K562 (cell line): Measurements from ENCODE around the gene SYNE2.

ENCODE experiments used
- BACH1 ChIP-seq: fragments of 200-800 bp; sonication (Bioruptor generic); IDR thresholded peaks from 2 replicates; pipeline ENCODE4 v1.6.1; 2016; ENCODE audit warnings: missing genetic modification characterization, missing compliant biosample characterization
- CBX2 ChIP-seq: fragments of 200-600 bp; sonication (generic); IDR thresholded peaks from one replicate; pipeline ENCODE4 v1.6.1; 2012; ENCODE audit warnings: mild to moderate bottlenecking, low read length, inconsistent platforms; ENCODE audit not compliant: insufficient read depth, poor library complexity, severe bottlenecking
- EP300 ChIP-seq: IDR thresholded peaks from 2 replicates; pipeline ENCODE4 v1.6.1; 2012; ENCODE audit warnings: low read length, improper control_type of control experiment
- POLR2AphosphoS5 ChIP-seq: IDR thresholded peaks from 2 replicates; pipeline ENCODE4 v1.6.1; 2011; ENCODE audit warnings: mild to moderate bottlenecking, low read depth, low read length, moderate library complexity; ENCODE audit not compliant: control insufficient read depth, insufficient read depth
- U2AF1 ChIP-seq: fragments of 200-400 bp; formaldehyde crosslinking; optimal IDR thresholded peaks from 2 replicates; pipeline ENCODE3; 2017; ENCODE audit warnings: mild to moderate bottlenecking, low read depth, low read length, moderate library complexity
- XRCC3 ChIP-seq: fragments of 450-650 bp; IDR thresholded peaks from 2 replicates; pipeline ENCODE4 v1.6.1; 2017; ENCODE audit warnings: mild to moderate bottlenecking, moderate library complexity
- ZNF561 ChIP-seq: fragments of 450-650 bp; formaldehyde crosslinking; conservative IDR thresholded peaks from 2 replicates; pipeline ENCODE4 v1.4.0; 2020; ENCODE audit warnings: mild to moderate bottlenecking, moderate library complexity
- TF ChIP-seq, protein P1 (sequence below): sonication (generic); formaldehyde crosslinking; IDR thresholded peaks from 2 replicates; pipeline ENCODE4 v1.8.0; 2022; ENCODE audit warnings: mild to moderate bottlenecking, missing genetic modification reagents
- TF ChIP-seq, protein P2 (sequence below), 3 experiments: IDR thresholded peaks in 2 of 3; conservative IDR thresholded peaks in 1 of 3; 2 replicates each; pipeline ENCODE4 v1.5.1; 2011 to 2012; ENCODE audit warnings: low read length in 3 of 3, mild to moderate bottlenecking in 3 of 3, control low read depth in 2 of 3, improper control_type of control experiment in 1 of 3, inconsistent platforms in 1 of 3, low read depth in 1 of 3, mixed read lengths in 1 of 3, moderate library complexity in 1 of 3; ENCODE audit not compliant: insufficient read depth in 2 of 3
- TF ChIP-seq, protein P3 (sequence below): fragments of 250-450 bp; sonication (Bioruptor Pico); IDR thresholded peaks from 2 replicates; pipeline ENCODE4 v1.4.0; 2020; ENCODE audit warnings: mild to moderate bottlenecking, moderate library complexity

DNA sequence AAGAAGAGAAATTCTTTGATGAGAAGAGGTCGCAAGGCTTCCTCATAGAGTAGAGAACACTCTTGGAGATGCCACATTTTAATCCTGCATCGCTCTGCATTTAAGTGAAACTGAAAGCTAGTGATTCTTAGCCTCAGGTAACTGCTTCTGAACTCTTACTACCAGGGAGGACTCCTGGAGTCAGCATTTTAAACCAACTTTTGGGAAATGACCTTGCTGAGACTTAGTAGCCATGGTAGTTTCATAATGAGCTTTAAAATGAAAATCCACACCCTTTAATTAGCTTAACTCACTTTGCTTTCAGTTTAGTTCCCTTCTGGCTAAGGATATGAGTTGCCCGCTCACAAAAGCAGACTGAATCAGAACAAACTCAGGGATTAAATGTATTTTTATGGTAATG lies 80.3 kb downstream of the SYNE2 start:
- TF ChIP-seq U2AF1 = no peak
- no peak for TF ChIP-seq XRCC3
- TF ChIP-seq, protein P1, sequence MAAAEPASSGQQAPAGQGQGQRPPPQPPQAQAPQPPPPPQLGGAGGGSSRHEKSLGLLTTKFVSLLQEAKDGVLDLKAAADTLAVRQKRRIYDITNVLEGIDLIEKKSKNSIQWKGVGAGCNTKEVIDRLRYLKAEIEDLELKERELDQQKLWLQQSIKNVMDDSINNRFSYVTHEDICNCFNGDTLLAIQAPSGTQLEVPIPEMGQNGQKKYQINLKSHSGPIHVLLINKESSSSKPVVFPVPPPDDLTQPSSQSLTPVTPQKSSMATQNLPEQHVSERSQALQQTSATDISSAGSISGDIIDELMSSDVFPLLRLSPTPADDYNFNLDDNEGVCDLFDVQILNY (CRISPR knock-in tag) = no peak
- TF ChIP-seq, protein P2, sequence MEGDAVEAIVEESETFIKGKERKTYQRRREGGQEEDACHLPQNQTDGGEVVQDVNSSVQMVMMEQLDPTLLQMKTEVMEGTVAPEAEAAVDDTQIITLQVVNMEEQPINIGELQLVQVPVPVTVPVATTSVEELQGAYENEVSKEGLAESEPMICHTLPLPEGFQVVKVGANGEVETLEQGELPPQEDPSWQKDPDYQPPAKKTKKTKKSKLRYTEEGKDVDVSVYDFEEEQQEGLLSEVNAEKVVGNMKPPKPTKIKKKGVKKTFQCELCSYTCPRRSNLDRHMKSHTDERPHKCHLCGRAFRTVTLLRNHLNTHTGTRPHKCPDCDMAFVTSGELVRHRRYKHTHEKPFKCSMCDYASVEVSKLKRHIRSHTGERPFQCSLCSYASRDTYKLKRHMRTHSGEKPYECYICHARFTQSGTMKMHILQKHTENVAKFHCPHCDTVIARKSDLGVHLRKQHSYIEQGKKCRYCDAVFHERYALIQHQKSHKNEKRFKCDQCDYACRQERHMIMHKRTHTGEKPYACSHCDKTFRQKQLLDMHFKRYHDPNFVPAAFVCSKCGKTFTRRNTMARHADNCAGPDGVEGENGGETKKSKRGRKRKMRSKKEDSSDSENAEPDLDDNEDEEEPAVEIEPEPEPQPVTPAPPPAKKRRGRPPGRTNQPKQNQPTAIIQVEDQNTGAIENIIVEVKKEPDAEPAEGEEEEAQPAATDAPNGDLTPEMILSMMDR (IDR thresholded peaks at IDR 0.05 in 2 of 3, conservative IDR thresholded peaks at IDR 0.05 in 1 of 3; ENCODE audit: insufficient read depth in 2 of 3, low read depth in 1 of 3, low read length in 3 of 3) = no peak
- no peak for TF ChIP-seq EP300
- TF ChIP-seq CBX2 = no peak
- no peak for TF ChIP-seq POLR2AphosphoS5
- TF ChIP-seq, protein P3, sequence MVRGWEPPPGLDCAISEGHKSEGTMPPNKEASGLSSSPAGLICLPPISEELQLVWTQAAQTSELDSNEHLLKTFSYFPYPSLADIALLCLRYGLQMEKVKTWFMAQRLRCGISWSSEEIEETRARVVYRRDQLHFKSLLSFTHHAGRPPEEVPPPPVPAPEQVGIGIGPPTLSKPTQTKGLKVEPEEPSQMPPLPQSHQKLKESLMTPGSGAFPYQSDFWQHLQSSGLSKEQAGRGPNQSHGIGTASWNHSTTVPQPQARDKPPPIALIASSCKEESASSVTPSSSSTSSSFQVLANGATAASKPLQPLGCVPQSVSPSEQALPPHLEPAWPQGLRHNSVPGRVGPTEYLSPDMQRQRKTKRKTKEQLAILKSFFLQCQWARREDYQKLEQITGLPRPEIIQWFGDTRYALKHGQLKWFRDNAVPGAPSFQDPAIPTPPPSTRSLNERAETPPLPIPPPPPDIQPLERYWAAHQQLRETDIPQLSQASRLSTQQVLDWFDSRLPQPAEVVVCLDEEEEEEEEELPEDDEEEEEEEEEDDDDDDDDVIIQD (CRISPR knock-in tag) = no peak
- TF ChIP-seq ZNF561 (CRISPR knock-in tag) = no peak
- no peak for TF ChIP-seq BACH1 (tag)
